Measurements from ENCODE around the gene ARL4A. TPM values are rescaled to one million over a fixed set of nuclear protein-coding genes. Genes with fewer than 3 reads are reported as not detected.

Gene ARL4A
- total RNA-seq, 4 donors from 2014 or later = 94.9 to 253 (median 143) TPM

DNA sequence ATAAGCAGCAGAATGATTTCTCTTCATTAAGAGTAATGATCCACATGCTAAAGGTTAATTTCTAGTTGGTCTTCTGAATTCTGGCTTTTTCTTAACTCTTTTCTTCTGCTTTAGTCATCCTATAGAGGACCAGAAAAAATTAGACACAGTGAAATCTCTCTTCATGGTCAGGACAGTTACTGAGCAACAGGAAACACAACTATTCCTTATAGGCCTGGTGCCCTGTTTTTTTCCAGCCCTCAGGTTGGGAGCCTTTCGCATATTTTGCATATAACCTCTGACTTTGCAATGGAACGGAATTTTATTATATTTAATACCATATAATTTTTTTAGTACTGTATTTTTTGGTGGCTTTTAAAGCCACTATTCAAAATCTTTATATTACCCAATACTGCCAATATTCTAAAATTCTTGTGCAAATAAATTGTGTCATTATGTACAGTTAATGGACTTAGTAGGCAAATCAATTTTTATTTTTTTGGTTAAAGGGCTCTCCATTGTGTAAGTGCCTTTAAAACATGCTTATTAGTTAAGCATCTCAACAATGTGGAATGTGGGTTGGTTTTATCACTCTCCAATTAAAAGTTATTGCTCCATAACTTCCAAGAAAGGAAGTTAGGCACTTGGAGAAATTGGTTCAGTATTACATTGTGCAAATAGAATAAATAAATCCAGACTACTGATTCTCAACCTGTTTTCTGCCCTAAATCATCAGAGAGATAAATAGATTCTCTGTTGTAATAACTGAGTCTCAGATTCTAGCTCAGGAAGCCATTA is 22.5 kb downstream of the ARL4A start:
- intact Hi-C loops (cut with DNase I; ENCODE audit: low total_unique reads) = no loop called here
- DNase-seq (ENCODE audit: low spot score in 2 of 2) = no peak
- H3K4me3 ChIP-seq (ENCODE audit: low read depth, poor library complexity, severe bottlenecking) = no peak overlapping the region
- TF ChIP-seq POLR2A (IDR thresholded peaks at IDR 0.05) = no peak
- TF ChIP-seq, protein P1, sequence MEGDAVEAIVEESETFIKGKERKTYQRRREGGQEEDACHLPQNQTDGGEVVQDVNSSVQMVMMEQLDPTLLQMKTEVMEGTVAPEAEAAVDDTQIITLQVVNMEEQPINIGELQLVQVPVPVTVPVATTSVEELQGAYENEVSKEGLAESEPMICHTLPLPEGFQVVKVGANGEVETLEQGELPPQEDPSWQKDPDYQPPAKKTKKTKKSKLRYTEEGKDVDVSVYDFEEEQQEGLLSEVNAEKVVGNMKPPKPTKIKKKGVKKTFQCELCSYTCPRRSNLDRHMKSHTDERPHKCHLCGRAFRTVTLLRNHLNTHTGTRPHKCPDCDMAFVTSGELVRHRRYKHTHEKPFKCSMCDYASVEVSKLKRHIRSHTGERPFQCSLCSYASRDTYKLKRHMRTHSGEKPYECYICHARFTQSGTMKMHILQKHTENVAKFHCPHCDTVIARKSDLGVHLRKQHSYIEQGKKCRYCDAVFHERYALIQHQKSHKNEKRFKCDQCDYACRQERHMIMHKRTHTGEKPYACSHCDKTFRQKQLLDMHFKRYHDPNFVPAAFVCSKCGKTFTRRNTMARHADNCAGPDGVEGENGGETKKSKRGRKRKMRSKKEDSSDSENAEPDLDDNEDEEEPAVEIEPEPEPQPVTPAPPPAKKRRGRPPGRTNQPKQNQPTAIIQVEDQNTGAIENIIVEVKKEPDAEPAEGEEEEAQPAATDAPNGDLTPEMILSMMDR (IDR thresholded peaks at IDR 0.05) = no peak
- 85 to 87% methylated on average over 2 of the region's 2 CpGs for WGBS, 2 donors

DNA sequence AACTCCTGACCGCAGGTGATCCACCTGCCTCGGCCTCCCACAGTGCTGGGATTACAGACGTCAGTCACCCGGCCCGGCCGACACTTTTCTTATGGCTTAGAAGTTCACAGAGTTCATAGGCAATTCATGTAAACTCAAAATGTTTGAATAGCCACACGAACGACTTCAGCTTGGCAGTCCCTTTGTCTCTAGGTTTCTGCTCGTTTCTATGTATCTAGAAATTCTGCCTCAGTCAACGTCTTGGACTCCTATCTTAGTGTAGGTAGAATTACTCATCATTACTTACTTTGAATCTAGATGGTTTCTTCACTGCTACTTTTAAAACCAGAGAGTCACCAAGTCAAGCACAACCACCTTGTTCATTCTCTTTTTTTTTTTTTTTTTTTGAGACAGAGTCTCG is 23.7 kb downstream of the ARL4A start:
- no peak for TF ChIP-seq POLR2A (IDR thresholded peaks at IDR 0.05)
- TF ChIP-seq, protein P1 (IDR thresholded peaks at IDR 0.05) = no peak

DNA sequence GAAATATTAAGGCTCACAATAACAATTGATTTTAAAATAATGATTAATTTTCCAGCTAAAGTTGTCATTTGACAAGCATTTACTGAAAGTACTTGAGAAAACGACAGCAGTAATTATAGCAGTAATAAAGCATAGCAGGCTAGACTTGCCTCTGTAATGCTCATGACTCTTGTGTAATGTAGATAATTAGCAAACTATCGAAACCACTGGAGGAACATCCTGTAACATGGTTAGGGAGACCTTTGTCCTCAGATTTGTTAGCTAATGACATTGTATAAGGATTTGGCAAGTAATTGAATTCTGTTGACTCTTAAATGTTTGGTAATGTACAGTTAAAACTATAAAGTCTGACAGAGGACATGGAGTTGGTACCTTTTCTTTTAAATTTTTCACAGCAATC is 24.8 kb downstream of the ARL4A start:
- 50 to 65% methylated on average over 2 of the region's 2 CpGs for WGBS, 2 donors
- no peak for DNase-seq (ENCODE audit: low spot score in 2 of 2)
- H3K4me3 ChIP-seq (ENCODE audit: low read depth, poor library complexity, severe bottlenecking) = no peak overlapping the region
- intact Hi-C loops (cut with DNase I; ENCODE audit: low total_unique reads) = no loop called here
- TF ChIP-seq, protein P1 (IDR thresholded peaks at IDR 0.05) = no peak
- TF ChIP-seq POLR2A (IDR thresholded peaks at IDR 0.05) = no peak

More for the DNA sequence above, 23.7 kb downstream of the ARL4A start:
- WGBS, 2 donors = 95 to 98% methylated on average over 11 of the region's 11 CpGs
- intact Hi-C loops (cut with DNase I; ENCODE audit: low total_unique reads) = no loop called here
- no peak for DNase-seq (ENCODE audit: low spot score in 2 of 2)
- no peak overlapping the region for H3K4me3 ChIP-seq (ENCODE audit: low read depth, poor library complexity, severe bottlenecking)

DNA sequence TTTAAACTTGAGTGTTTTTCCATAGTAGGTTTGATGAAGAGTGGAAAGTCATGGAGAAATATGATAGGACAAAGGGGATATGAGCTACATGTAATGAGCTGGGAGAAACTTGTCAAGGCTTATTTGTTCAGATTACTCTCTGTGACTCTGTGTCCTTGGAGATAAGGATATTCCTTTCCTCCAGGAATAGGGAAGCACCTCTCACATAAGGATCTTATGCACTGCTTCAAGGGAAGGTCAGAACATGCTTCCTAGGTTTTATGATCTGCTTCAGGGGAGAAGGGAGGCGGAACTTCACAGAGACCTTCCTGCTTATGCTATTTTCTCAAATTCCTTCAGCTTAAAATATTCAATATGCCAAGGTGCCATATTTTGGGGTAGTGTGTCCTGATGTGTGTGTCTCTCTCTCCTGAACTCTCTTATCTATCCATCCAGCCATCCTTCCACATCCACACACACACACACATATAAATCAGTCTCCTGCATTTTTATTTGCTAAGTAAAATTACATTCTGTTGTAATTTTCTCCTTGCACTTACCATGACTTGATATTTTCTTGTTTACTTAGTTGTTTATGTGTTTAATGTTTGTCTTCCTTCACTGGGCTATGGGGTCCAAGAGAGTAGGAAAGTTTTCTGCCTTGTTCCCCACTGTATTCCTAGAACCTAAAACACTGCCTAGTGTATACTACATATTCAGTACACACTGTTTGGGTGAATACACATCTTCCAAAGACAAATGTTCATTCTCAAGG is 26.4 kb downstream of the ARL4A start:
- intact Hi-C loops (cut with DNase I; ENCODE audit: low total_unique reads) = no loop called here
- H3K4me3 ChIP-seq (ENCODE audit: low read depth, poor library complexity, severe bottlenecking) = no peak overlapping the region
- TF ChIP-seq, protein P1 (IDR thresholded peaks at IDR 0.05) = no peak
- TF ChIP-seq POLR2A (IDR thresholded peaks at IDR 0.05) = no peak
- no peak for DNase-seq (ENCODE audit: low spot score in 2 of 2)
- WGBS, 2 donors = 94 to 95% methylated on average over 1 of the region's 1 CpG

DNA sequence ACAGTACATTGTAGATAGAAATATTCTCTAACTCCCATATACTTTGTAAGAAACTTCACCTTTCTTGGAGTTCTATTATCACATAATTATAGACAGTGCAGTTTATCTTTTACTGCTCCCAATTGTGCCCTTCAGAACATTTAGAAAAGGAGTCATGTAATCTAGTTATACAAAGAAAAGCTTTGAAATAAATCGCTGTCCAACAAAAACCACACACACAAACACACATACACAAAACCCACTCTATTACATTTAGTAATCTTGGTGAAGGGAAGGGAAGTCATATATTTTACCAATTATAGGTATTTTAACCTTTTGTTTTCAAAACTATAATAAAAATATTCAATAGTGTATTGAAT is 26.9 kb downstream of the ARL4A start:
- WGBS, 2 donors = 88 to 91% methylated on average over 1 of the region's 1 CpG

More for the DNA sequence above, 26.9 kb downstream of the ARL4A start:
- intact Hi-C loops (cut with DNase I; ENCODE audit: low total_unique reads) = no loop called here
- H3K4me3 ChIP-seq (ENCODE audit: low read depth, poor library complexity, severe bottlenecking) = no peak overlapping the region
- DNase-seq (ENCODE audit: low spot score in 2 of 2) = no peak
- TF ChIP-seq, protein P1 (IDR thresholded peaks at IDR 0.05) = no peak
- no peak for TF ChIP-seq POLR2A (IDR thresholded peaks at IDR 0.05)
